ENCODE results near the gene ZC3H13.

The ZC3H13 gene

GRCh38 chr13:46063292-46063691 lies 10.7 kb upstream of the ZC3H13 start:
- DNase-seq (ENCODE audit: low read depth) = no peak

GRCh38 chr13:46062185-46062584 lies 9.6 kb upstream of the ZC3H13 start:
- DNase-seq (ENCODE audit: low read depth) = no peak

- no peak for DNase-seq (ENCODE audit: low read depth)
Observed at GRCh38 chr13:46059405-46059804, 6.9 kb upstream of the ZC3H13 start.

- DNase-seq (ENCODE audit: low read depth) = no peak
Observed at GRCh38 chr13:46058268-46058667, 5.7 kb upstream of the ZC3H13 start.

GRCh38 chr13:46057256-46058015 lies 4.9 kb upstream of the ZC3H13 start:
- no peak for DNase-seq (ENCODE audit: low read depth)

- DNase-seq (ENCODE audit: low read depth) = no peak
Observed at GRCh38 chr13:46053162-46054012, 841 bp upstream of the ZC3H13 start.

- DNase-seq (ENCODE audit: low read depth) = no peak
Observed at GRCh38 chr13:46051968-46052318, 603 bp downstream of the ZC3H13 start.

GRCh38 chr13:46050771-46051170 lies 1.8 kb downstream of the ZC3H13 start:
- DNase-seq (ENCODE audit: low read depth) = no peak

GRCh38 chr13:46045424-46045823 lies 7.1 kb downstream of the ZC3H13 start:
- DNase-seq (ENCODE audit: low read depth) = no peak

GRCh38 chr13:46043647-46044046 lies 8.9 kb downstream of the ZC3H13 start:
- DNase-seq (ENCODE audit: low read depth) = no peak

- no peak for DNase-seq (ENCODE audit: low read depth)
Observed at GRCh38 chr13:46041419-46041839, 11.1 kb downstream of the ZC3H13 start.

GRCh38 chr13:46040763-46041162 lies 11.8 kb downstream of the ZC3H13 start:
- no peak for DNase-seq (ENCODE audit: low read depth)

GRCh38 chr13:46039411-46040182 lies 12.9 kb downstream of the ZC3H13 start:
- DNase-seq (ENCODE audit: low read depth) = no peak

GRCh38 chr13:46038296-46038695 lies 14.2 kb downstream of the ZC3H13 start:
- DNase-seq (ENCODE audit: low read depth) = no peak

GRCh38 chr13:46035066-46035465 lies 17.5 kb downstream of the ZC3H13 start:
- DNase-seq (ENCODE audit: low read depth) = no peak

GRCh38 chr13:46032341-46032740 lies 20.2 kb downstream of the ZC3H13 start:
- DNase-seq (ENCODE audit: low read depth) = no peak

- DNase-seq (ENCODE audit: low read depth) = no peak
Observed at GRCh38 chr13:46031581-46032263, 20.8 kb downstream of the ZC3H13 start.

- no peak for DNase-seq (ENCODE audit: low read depth)
Observed at GRCh38 chr13:46025157-46025556, 27.4 kb downstream of the ZC3H13 start.

- no peak for DNase-seq (ENCODE audit: low read depth)
Observed at GRCh38 chr13:46022481-46022880, 30.1 kb downstream of the ZC3H13 start.

- no peak for DNase-seq (ENCODE audit: low read depth)
Observed at GRCh38 chr13:46016216-46016615, 36.3 kb downstream of the ZC3H13 start.

GRCh38 chr13:46015366-46015765 lies 37.2 kb downstream of the ZC3H13 start:
- DNase-seq (ENCODE audit: low read depth) = no peak

- DNase-seq (ENCODE audit: low read depth) = no peak
Observed at GRCh38 chr13:46012404-46012803, 40.1 kb downstream of the ZC3H13 start.

All from activated T-helper 9 cell treated with anti-CD3 and anti-CD28 coated beads, Interleukin-2, amount 50 U/mL, for 16 hours (primary cell).